GM18868 (cell line): ENCODE results near the gene SPATA21.
A peak's percentile ranks its signal among the peaks of the same experiment; 100 is the strongest.

Source experiments
- ATAC-seq: cut with Tn5 transposase; IDR thresholded peaks from one replicate; pipeline ENCODE4 v1.9.1; 2021; ENCODE audit warnings: mild to moderate bottlenecking, moderate library complexity; ENCODE audit not compliant: unreplicated experiment

Gene SPATA21

DNA sequence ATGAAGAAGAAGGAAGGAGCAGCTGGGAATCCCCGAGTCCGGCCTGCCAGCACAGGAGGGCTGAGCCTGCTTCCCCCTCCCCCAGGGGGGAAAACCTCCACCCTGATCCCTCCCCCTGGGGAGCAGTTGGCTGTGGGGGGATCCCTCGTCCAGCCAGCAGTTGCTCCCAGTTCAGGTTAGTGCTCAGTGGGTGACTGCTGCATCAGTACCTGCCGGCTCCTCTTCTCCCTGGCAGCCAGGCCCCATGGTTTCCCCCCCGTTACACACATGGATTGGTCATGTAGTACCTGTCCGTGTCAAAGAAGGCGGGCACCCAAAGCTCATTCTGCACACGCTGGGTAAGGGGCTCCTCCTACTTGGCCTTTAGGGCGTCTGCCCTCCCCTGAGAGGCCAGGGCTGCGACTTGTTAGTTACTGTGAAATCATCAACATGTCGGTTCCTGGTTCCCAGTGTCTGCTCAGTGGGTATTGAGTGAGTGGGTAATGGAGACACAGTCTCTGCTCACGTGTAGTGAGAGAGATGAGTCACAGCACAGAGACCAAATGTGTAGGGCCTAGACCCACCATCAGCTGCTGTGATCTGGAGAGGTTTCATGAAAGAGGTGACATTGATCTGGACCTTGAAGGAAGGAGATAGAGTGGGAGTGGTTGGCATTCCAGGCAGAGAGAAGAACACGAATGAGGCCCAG, 14.8 kb upstream of the SPATA21 start:
- ATAC-seq: peak; percentile 56

DNA sequence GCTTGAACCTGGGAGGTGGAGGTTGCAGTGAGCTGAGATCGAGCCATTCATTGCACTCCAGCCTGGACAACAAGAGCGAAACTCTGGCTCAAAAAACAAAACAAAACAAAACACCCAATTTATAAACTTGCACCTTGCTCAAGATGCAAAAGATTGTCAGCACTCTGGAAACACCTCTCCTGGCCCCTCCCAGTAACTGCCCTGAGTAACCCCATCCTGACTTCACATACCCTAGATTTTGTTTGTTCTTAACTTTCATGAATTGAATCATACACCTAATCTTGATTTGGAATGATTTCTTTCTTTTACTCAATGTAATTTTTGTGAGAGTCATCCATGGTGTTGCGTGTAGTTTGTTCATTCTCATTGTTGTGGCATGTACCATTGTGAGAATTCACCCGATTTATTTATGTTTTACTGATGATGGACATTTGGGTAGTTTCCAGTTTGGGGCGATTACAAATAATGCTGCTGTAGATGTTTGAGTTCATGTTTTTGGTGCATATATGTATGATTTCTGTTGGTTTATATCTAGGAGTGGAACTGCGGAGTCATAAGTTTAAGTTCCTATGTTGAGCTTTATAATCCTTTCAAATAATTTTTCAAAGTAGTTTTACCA, 13.7 kb upstream of the SPATA21 start:
- ATAC-seq: no peak

DNA sequence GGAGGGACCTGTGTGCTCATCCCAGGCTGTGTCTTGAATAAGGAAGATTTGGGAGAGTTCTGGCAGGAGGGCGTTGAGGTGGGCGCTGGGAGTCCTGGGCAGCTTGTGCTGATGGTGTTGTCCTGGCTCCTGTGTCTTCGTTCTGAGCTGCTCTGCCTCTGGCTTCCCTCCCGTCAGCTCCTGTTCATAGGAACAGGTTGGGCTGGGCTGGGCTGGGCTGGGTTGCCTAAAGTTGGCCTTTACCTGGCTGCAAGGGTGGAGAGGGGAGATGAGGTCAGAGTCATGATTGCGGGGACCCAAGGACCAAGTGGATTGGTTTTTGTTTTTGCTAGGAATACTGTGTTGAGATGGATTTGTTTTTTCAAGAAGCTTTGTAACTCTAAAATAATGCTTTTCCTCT, 12.4 kb upstream of the SPATA21 start:
- no peak for ATAC-seq

DNA sequence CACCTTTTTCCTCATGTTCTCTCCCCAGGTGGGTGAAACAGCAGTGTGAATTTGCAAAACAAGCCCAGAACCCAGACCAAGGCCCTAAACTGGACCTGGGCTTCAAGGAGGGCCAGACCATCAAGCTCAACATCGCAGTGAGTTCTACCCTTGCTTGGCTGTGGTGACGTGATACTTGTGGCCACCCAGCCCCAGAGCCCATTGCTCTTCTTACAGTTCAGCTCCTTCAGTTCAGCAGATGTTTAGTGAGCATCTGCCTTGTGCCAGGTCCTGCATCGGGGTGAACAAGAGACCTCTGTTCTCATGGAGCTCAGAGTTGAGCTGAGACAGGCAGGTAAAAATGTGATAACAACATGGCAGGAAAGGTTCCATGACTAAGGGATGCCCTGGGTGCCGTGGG, 11.8 kb upstream of the SPATA21 start:
- ATAC-seq: no peak

DNA sequence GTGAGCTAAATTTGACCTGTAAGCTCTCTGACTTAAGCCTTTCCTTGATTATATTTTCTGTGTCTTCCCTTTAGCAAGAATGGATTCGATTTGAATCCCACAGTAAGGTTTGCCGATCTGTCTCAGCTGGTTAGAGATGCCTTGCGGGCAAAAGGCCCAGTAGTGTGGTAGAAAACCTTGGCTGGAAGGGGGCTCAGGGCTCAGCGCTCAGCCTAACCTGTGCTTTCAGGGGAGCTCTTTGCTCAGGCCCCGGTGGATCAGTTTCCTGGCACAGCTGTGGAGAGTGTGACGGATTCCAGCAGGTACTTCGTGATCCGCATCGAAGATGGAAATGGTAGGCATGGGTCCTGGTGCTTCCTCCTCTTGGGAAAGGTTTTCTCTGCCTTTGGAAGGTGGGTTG, 10.4 kb upstream of the SPATA21 start:
- no peak for ATAC-seq

DNA sequence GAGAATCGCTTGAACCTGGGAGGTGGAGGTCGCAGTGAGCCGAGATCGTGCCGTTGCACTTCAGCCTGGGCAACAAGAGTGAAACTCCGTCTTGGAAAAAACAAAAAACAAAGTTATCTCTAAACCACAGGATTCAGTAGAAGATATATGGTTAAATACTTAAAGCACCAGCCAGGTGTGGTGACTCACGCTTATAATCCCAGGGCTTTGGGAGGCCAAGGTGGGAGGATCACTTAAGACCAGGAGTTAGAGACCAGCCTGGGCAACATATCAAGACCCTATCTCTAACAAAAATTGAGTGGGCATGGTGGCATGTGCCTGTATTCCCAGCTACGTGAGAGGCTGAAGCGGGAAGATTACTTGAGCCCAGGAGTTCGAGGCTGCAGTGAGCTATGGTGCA, 8.9 kb upstream of the SPATA21 start:
- no peak for ATAC-seq

DNA sequence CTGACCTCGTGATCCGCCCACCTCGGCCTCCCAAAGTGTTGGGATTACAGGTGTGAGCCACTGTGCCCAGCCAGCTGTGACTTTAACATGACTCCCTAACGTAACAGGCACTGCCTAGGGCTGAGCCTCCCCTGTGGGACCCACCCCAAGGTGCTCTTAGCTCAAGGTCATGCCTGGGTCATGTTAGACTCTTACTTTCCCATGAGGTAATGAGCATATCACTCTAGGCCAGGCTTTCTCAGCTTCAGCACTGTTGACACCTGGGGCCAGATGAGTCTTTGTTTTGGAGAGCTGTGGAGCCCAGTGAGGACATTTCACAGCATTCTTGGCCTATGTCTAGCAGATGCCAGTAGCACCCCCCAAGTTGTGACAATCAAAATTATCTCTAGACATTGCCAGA, 7.8 kb upstream of the SPATA21 start:
- no peak for ATAC-seq

DNA sequence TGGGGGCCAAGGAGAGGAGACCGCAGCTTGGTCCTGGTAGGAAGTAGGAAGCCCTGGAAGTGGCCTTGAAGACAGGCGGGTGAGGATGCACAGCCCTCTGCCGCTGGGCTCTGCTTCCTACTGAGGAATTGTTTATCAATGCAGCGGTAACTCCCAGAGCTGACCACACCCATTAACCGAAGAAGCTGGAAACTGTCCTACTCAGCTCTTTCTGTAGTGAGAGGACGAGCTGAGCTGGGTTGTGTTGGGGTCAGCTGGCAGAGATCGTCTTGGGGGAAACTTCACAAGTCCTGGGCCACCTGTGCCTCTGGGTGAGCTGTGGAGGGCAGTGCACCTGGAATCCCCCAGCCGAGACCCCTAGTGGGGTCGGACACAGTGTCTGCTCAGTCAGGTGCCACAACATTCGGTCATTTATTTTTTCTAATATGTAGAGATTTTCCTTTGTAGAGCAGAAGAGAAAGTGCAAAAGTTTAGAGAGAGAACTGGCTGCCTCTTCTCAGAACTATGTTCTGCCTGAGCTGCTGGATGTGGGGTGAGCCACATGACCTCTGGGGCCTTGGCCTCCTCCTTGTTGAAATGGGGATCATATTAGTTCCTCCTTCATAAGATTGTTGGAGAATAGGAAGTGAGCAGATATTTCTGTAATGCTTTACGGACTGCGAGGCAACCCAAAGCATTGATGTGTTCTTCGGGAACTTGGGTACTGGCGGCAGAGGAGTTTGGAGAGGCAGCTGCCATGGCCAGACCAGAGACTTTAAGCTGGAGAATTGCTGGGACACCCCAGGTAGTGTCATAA, 6.9 kb upstream of the SPATA21 start:
- no peak for ATAC-seq

DNA sequence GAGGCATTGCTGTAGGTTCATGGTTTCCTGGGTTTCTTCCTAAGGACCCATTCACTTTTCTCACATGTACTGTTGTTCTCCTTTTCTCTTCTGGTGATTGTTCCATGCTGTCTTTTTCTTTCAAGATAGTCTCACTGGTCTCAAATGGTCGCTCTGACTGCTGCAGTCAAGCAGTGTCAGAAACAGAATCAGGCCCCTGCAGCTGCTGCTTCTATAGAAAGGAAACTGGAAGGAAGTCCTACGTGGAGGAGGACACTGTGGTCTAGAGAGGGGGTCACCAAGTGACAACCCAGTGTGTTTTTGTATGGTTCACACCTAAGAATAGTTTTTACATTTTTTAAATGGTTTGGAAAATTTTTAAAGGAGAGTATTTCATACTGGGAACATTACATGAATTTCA, 5.7 kb upstream of the SPATA21 start:
- ATAC-seq: no peak

DNA sequence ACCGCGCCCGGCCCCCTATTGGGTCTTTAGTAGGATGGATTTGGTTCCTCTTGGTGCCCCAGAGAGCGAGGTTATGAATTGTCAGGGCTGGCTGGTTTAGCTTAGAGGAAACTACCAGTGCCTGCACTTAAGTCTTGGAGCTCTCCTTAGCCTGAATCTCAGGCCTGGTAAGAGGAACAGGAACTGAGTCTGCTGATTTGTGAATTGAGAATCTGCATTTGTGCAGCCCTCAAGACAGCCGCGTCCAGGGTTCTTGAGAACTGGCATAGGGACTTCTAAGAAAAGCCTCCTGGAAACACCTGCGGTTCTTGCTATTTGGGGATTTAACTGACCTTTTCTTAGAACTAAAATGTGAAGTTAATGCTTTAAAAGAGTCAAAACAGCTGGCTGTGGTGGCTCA, 5.0 kb upstream of the SPATA21 start:
- no peak for ATAC-seq

DNA sequence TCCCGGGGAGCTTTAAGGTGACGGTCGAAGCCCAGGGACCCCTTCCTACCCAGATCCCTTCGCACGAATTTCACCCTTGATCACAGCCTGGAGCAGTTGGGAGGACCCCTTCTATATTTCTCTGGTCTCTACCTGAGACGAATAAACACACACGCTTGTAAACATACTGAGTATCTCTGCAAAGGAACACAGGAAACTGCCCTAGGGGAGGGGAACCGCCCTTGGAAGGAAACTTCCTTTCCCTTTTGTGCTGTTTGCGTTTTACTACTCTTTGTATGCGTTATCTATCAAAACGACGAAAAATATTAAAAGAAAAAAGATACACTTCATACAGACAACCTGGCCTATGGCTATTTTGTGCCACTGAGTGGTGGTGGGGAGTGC, 4.0 kb upstream of the SPATA21 start:
- no peak for ATAC-seq

DNA sequence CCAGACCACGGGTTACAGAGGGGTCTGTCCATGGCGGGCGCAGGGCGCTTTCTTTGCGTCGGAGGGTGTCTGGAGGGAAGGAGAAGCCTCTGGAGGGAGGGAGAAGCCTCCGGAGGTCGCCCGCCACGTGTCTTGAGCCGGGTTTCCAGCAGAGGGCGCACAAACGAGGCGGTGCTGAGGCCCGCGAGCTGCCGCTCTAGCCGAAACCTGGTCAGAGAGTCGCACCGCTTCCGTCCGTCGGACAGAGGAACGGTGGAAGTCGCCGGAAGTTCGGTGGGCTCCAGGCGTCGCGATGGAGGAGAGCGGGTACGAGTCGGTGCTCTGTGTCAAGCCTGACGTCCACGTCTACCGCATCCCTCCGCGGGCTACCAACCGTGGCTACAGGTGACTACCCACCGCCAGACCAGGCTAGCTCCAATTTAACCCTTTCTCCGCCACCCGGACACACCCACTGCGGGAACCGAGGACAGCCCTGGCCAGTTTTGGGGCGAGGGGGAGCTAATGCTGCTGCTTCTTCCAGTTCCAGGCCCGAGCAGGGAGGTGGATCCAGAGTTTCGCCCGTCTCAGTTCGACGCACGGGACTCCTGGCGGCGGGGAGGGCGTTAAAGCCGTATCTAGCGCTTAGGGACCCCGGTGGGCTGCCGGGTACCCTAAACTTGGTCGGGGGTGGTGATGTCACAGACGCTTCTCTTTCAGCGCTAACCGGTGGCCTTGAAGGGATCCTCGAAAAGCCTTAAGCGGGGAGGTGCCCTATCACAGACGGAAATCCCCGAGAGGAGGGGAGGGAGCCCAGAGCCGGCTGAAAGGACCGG, 3.5 kb upstream of the SPATA21 start, which contains the start of gene NECAP2:
TSS of gene NECAP2 (plus strand) at position 255 of the 812 bp plus-strand sequence. CDS start at position 293, 38 bp downstream.
- ATAC-seq: peak; percentile 79

DNA sequence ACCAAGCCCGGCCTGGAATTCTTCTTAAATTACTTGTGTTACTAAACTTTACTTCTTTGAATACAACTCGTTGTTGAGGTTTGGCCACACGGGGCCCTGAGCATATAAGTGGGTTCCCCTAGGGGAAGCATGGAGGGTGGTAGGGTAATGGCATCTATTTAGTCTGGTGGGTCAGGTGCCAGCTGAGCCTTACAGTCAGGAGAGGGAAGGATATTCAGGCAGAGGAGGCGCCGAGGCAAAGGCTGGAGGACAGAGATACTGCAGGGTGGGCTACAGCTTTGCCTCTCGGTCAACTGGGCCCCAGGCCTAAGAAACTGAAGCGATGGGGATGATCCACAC, 2.9 kb upstream of the SPATA21 start:
- peak; percentile 18 for ATAC-seq

DNA sequence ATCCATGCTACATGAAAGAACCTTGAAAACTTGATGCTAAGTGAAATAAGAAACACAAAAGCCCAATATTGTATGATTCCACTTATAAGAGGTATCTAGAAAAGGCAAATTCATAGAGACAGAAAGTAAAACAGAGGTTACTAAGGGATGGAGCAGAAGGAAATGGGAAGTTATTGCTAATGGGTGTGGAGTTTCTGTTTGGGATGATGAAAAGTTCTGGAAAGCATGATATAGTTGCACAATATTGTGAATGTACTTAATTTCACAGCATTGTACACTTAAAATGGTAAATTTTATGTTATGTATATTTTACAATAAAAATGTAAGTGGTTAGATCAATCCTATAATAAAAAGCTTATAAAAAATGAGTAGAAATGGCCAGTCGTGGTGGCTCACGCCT, 1.7 kb upstream of the SPATA21 start:
- ATAC-seq: no peak

DNA sequence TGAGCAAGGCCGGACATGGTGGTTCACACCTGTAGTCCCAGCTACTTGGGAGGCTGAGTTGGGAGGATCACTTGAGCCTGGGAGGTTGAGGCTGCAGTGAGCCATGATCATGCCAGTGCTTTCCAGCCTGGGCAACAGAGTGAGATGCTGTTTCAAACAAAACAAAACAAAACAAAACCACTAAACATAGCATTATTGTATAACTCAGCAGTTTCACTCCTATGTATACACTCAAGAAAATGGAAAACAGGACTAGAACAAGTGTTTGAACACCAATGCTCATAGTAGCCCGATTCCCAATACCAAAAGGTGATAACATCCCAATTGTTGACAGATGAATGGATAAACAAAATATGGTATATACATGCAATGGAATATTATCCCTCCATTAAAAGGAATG, 1.3 kb upstream of the SPATA21 start:
- ATAC-seq: no peak

DNA sequence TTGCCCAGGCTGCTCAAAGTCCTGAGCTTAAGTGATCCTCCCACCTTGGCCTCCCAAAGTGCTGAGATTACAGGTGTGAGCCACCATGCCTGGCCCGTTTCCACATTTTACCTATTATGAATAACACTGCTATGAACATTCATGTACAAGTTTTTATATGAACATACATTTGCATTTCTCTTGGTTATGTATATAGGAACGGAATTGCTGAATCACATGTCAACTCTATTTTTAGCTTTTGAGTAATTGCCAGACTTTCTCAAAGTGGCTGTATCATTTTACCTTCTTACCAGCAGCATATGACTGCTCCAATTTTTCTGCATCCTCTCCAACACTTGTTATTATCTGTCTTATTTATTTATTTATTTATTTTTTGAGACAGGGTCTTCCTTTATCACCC, 2.7 kb downstream of the SPATA21 start:
- no peak for ATAC-seq

DNA sequence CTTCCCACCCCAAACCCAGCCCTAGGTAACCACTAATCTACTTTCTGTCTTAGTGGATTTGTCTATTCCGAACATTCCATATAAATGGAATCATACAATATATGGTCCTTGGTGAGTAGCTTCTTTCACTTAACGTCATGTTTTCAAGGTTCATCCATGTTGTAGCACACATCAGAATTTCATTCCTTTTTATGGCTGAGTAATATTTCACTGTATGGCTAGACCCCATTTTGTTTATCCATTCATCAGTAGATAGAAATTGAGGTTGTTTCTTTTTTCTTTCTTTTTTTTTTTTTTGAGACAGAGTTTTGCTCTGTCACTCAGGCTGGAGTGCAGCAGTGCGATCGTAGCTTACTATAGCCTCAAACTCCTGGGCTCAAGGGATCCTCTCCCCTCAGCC, 3.2 kb downstream of the SPATA21 start:
- no peak for ATAC-seq

DNA sequence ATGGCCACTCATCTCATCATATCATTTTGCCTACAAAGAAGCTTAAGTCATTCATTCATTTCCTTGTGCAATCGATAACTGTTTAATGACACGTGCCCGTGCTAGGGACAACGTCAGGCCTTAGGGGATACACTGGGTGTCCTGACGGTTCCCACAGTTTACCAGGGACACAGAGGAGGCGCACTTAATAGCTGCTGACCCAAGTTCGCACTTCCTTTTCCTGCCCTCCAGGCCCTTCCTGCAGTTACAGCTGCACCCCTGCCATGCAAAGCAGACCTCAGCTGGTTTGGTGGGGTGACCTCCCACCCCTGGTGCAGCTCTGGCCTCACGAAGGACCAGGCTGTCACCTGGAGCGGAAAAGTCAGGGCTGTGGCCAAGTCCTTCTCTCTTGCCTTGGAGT, 4.2 kb downstream of the SPATA21 start:
- ATAC-seq: no peak

DNA sequence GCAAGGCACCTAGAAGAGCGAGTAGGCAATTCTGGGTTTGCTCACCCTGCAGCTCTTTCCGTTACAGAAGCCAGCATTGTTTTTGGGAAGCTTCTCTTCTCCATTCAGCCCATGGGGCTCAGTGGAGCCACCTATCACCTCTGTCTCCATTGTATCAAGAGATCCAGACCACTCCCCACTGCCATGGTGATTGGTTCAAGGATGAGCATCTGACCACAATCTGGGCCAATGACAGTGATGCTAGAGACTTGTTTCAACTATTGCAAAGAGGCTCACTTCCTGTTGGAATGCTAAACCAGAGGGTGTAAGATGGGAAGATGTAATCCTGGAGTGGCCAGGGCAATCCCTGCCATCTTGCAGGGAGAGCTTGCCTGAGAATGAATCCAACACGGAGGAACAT, 6.6 kb downstream of the SPATA21 start:
- ATAC-seq: no peak

DNA sequence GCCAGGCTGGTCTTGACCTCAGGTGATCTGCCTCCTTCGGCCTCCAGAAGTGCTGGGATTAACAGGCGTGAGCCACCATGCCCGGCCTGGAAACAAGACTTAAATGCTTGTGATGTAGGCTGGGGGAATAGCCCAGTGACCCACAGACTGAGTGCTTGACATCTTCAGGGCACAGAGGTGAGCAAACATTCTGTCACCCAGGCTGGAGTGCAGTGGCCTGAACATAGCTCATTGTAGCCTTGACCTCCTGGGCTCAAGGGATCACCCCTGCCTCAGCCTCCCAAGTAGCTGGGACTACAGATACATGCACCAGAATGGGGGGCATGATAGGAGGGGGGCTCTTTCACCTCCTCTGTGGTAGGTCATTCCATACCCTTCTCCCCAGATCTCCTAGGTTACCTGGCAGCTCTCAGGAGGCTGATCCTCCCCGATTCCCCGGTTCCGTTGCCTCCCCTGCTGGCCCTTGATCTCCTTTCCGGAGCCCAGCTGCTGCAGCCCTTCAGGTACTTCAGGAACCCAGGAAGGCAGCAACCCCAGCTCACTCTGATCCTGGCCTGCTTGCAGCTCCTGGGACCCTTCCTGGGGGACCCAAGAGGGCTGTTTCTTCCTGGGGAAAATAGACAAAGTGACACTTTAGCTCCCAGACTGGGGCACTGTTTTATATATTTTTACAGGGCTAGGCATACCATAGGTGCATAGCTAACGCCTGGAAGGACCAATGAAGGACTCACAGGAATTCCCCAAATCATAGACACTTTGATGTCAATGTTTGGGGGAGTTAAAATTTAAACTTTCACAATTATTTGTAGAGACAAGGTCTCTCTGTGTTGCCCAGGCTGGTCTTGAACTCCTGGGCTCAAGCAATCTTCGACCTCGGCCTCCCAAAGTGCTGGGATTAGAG, 11.8 kb downstream of the SPATA21 start:
- ATAC-seq: no peak
